ENCODE results near the gene DMRT2. TPM values are rescaled to one million over a fixed set of nuclear protein-coding genes. Genes with fewer than 3 reads are reported as not detected.

The DMRT2 gene
- polyA plus RNA-seq (ENCODE audit: insufficient read length in 4 of 4): 1 to 10 TPM; 2.4 to 4.0 (median 2.8) TPM

- peak; percentile 75 to 87 (median 83) for DNase-seq (ENCODE audit: low read depth in 4 of 4, low spot score in 3 of 4)
Measured at GRCh38 chr9:1050125-1050895, at the start of gene DMRT2. DMRT2 (plus strand) TSS chr9:1050357; CDS start chr9:1051614, 1,257 bp downstream.

- no peak for DNase-seq (ENCODE audit: low read depth in 4 of 4, low spot score in 3 of 4)
Measured at GRCh38 chr9:1001838-1002237, 48.3 kb upstream of the DMRT2 start.

GRCh38 chr9:1002678-1003077 is 47.5 kb upstream of the DMRT2 start:
- DNase-seq (ENCODE audit: low read depth in 4 of 4, low spot score in 3 of 4): no peak

GRCh38 chr9:1005043-1005667 is 45.0 kb upstream of the DMRT2 start:
- peak in 2 of 4 donors; percentile 27 to 39 for DNase-seq (ENCODE audit: low read depth in 4 of 4, low spot score in 3 of 4)

- no peak for DNase-seq (ENCODE audit: low read depth in 4 of 4, low spot score in 3 of 4)
Measured at GRCh38 chr9:1007312-1007711, 42.8 kb upstream of the DMRT2 start.

GRCh38 chr9:1008216-1008615 is 41.9 kb upstream of the DMRT2 start:
- DNase-seq (ENCODE audit: low read depth in 4 of 4, low spot score in 3 of 4): no peak

- peak in 3 of 4 donors; percentile 48 to 71 (median 65) for DNase-seq (ENCODE audit: low read depth in 4 of 4, low spot score in 3 of 4)
Measured at GRCh38 chr9:1009101-1009707, 41.0 kb upstream of the DMRT2 start.

- DNase-seq (ENCODE audit: low read depth in 4 of 4, low spot score in 3 of 4): no peak
Measured at GRCh38 chr9:1013021-1013420, 37.1 kb upstream of the DMRT2 start.

- DNase-seq (ENCODE audit: low read depth in 4 of 4, low spot score in 3 of 4): no peak
Measured at GRCh38 chr9:1014225-1014624, 35.9 kb upstream of the DMRT2 start.

GRCh38 chr9:1014640-1015039 is 35.5 kb upstream of the DMRT2 start:
- no peak for DNase-seq (ENCODE audit: low read depth in 4 of 4, low spot score in 3 of 4)

GRCh38 chr9:1018121-1018520 is 32.0 kb upstream of the DMRT2 start:
- no peak for DNase-seq (ENCODE audit: low read depth in 4 of 4, low spot score in 3 of 4)

GRCh38 chr9:1024112-1024511 is 26.0 kb upstream of the DMRT2 start:
- DNase-seq (ENCODE audit: low read depth in 4 of 4, low spot score in 3 of 4): no peak

GRCh38 chr9:1025131-1025530 is 25.0 kb upstream of the DMRT2 start:
- no peak for DNase-seq (ENCODE audit: low read depth in 4 of 4, low spot score in 3 of 4)

- DNase-seq (ENCODE audit: low read depth in 4 of 4, low spot score in 3 of 4): no peak
Measured at GRCh38 chr9:1026219-1026618, 23.9 kb upstream of the DMRT2 start.

- no peak for DNase-seq (ENCODE audit: low read depth in 4 of 4, low spot score in 3 of 4)
Measured at GRCh38 chr9:1028501-1029190, 21.5 kb upstream of the DMRT2 start.

GRCh38 chr9:1031951-1032601 is 18.1 kb upstream of the DMRT2 start:
- peak in 1 of 4 donors; percentile 66 for DNase-seq (ENCODE audit: low read depth in 4 of 4, low spot score in 3 of 4)

GRCh38 chr9:1034271-1034670 is 15.9 kb upstream of the DMRT2 start:
- no peak for DNase-seq (ENCODE audit: low read depth in 4 of 4, low spot score in 3 of 4)

GRCh38 chr9:1039589-1039988 is 10.6 kb upstream of the DMRT2 start:
- DNase-seq (ENCODE audit: low read depth in 4 of 4, low spot score in 3 of 4): no peak

- peak in 1 of 4 donors; percentile 36 for DNase-seq (ENCODE audit: low read depth in 4 of 4, low spot score in 3 of 4)
Measured at GRCh38 chr9:1042466-1042865, 7.7 kb upstream of the DMRT2 start.

GRCh38 chr9:1044643-1045042 is 5.5 kb upstream of the DMRT2 start:
- no peak for DNase-seq (ENCODE audit: low read depth in 4 of 4, low spot score in 3 of 4)

Data from right renal pelvis (tissue), 4 donors.